GM23338 (cell line): ENCODE results near the gene NECTIN1.

Experiments
- CTCF ChIP-seq, 2 experiments: fragments of 200-600 bp in 1 of 2; sonication (generic) in 1 of 2; conservative IDR thresholded peaks; 2 replicates each; pipeline versions ENCODE4 v1.5.1 to v1.6.1; 2016 to 2017; ENCODE audit warnings: antibody characterized with exemption in 2 of 2, low read depth in 2 of 2, mild to moderate bottlenecking in 2 of 2, moderate library complexity in 1 of 2
- POLR2AphosphoS5 ChIP-seq: IDR thresholded peaks from 2 replicates; pipeline ENCODE4 v1.6.1; 2016; ENCODE audit warnings: antibody characterized with exemption, low read depth
- TF ChIP-seq, protein P1 (sequence below): IDR thresholded peaks from one replicate; pipeline ENCODE4 v1.6.1; 2018; ENCODE audit warnings: antibody characterized with exemption; ENCODE audit not compliant: unreplicated experiment

GRCh38 chr11:119771172-119771770 lies 42.3 kb upstream of the NECTIN1 start:
- TF ChIP-seq CTCF (conservative IDR thresholded peaks at IDR 0.05; ENCODE audit: low read depth in 2 of 2) (no peak), POLR2AphosphoS5 (no peak)
- TF ChIP-seq, protein P1, sequence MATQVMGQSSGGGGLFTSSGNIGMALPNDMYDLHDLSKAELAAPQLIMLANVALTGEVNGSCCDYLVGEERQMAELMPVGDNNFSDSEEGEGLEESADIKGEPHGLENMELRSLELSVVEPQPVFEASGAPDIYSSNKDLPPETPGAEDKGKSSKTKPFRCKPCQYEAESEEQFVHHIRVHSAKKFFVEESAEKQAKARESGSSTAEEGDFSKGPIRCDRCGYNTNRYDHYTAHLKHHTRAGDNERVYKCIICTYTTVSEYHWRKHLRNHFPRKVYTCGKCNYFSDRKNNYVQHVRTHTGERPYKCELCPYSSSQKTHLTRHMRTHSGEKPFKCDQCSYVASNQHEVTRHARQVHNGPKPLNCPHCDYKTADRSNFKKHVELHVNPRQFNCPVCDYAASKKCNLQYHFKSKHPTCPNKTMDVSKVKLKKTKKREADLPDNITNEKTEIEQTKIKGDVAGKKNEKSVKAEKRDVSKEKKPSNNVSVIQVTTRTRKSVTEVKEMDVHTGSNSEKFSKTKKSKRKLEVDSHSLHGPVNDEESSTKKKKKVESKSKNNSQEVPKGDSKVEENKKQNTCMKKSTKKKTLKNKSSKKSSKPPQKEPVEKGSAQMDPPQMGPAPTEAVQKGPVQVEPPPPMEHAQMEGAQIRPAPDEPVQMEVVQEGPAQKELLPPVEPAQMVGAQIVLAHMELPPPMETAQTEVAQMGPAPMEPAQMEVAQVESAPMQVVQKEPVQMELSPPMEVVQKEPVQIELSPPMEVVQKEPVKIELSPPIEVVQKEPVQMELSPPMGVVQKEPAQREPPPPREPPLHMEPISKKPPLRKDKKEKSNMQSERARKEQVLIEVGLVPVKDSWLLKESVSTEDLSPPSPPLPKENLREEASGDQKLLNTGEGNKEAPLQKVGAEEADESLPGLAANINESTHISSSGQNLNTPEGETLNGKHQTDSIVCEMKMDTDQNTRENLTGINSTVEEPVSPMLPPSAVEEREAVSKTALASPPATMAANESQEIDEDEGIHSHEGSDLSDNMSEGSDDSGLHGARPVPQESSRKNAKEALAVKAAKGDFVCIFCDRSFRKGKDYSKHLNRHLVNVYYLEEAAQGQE = no peak
